Astrocyte of the cerebellum (primary cell): Measurements from ENCODE around the gene TAF1A.

Experiments
- DNase-seq: peaks from one replicate; pipeline ENCODE4 v3.0.0-alpha.2; 2011; ENCODE audit warnings: low read depth
- H3K4me3 ChIP-seq: 2 replicates; pipeline ENCODE4 v1.5.1; 2011; ENCODE audit warnings: mild to moderate bottlenecking, low read depth, low read length, moderate library complexity
- in situ Hi-C: cut with HindIII; loops from 2 replicates; pipeline ENCODE4 v1.10.0; 2017; ENCODE audit warnings: low sequenced_read_pairs
- TF ChIP-seq, protein P1 (sequence below): IDR thresholded peaks from 2 replicates; pipeline ENCODE4 v1.5.1; 2012; ENCODE audit warnings: low read length, low read depth, moderate library complexity, mild to moderate bottlenecking; ENCODE audit errors: missing control alignments

The TAF1A gene

DNA sequence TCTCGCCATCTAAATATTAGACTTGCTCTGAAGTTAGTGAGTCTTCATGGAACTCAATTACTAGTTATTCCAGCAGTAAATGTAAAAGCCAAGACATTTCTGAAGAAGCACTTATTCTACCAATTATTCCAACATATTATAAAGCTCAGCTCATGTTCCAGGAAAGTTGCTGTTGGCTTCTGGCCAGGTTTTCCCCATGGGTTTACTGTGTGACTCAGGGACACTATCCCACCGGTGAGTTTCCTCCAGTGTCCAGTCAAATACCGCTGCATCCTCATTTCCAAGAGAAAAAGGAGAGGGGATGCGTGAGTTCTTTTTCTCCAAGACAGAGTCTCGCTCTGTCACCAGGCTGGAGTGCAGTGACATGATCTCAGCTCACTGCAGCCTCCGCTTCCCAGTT lies 32.6 kb downstream of the TAF1A start:
- TF ChIP-seq, protein P1, sequence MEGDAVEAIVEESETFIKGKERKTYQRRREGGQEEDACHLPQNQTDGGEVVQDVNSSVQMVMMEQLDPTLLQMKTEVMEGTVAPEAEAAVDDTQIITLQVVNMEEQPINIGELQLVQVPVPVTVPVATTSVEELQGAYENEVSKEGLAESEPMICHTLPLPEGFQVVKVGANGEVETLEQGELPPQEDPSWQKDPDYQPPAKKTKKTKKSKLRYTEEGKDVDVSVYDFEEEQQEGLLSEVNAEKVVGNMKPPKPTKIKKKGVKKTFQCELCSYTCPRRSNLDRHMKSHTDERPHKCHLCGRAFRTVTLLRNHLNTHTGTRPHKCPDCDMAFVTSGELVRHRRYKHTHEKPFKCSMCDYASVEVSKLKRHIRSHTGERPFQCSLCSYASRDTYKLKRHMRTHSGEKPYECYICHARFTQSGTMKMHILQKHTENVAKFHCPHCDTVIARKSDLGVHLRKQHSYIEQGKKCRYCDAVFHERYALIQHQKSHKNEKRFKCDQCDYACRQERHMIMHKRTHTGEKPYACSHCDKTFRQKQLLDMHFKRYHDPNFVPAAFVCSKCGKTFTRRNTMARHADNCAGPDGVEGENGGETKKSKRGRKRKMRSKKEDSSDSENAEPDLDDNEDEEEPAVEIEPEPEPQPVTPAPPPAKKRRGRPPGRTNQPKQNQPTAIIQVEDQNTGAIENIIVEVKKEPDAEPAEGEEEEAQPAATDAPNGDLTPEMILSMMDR = no peak
- H3K4me3 ChIP-seq = no peak overlapping the region
- in situ Hi-C loops = no loop called here
- DNase-seq = peak; percentile 15

DNA sequence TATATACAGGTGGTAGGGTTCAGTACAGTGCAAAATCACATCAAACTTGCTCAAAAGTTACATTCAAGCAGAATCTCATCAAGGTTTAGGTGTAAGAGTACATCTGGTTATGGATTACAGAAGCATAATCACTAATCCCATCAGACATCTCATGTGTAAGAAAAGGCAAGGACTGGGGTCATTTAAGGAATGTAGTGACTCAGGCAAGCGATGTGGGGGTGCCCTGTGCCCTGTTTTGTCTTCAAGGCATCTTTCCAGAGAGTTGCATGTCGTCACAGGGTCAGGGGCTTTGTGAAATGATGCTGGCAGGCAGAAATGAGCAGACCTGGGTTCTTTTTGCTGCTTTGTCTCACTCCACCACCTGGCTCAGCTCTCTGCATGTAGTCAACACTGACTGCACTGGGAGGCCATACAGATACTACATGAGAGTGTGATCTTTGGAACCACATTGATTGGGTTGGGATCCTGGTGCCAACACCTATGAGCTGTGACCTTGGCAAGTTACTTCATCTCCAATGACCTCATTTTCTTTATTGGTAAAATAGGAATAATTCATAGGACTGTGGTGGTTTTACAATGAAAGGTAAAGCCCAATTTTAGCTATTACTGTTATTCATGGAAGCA lies 33.6 kb downstream of the TAF1A start:
- no peak for DNase-seq
- in situ Hi-C loops = no loop called here
- no peak overlapping the region for H3K4me3 ChIP-seq
- TF ChIP-seq, protein P1 = no peak

DNA sequence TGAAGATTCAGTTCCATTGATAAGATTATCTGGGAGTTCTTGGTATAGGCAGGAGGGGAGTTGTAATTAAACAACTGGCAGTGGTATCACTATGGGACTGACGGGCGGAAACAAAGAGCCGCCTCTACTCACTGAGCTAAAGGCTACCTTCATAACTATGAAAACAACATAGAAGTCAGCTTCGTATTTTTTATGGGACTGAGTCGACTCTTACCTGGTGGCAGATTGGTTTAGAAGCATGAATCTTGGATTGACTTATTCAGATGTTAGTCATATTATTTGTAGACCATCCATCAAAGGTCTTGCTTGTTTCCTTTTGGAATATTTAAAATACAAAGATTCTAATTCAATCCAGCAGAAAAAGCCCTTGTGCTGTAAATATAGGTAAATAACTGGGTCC lies 35.6 kb downstream of the TAF1A start:
- in situ Hi-C loops = no loop called here
- TF ChIP-seq, protein P1 = no peak
- DNase-seq = no peak
- no peak overlapping the region for H3K4me3 ChIP-seq

DNA sequence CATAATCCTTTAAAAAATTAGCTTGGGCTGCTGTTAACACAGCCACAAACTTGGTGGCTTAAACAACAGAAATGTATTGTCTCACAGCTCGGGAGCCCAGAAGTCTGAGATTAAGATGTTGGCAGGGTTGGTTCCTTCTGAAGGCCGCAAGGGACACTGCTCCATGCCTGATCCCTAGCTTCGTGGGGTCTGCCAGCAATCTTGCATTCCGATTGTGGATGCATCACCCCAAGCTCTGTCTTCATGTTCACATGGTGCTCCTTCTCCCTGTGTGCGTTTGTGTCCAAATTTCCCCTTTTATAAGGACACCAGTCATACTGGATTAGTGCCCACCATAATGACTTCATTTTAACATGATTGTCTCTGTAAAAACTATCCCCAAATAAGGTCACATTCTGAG lies 36.9 kb downstream of the TAF1A start:
- DNase-seq = no peak
- TF ChIP-seq, protein P1 = no peak
- in situ Hi-C loops = no loop called here
- no peak overlapping the region for H3K4me3 ChIP-seq

DNA sequence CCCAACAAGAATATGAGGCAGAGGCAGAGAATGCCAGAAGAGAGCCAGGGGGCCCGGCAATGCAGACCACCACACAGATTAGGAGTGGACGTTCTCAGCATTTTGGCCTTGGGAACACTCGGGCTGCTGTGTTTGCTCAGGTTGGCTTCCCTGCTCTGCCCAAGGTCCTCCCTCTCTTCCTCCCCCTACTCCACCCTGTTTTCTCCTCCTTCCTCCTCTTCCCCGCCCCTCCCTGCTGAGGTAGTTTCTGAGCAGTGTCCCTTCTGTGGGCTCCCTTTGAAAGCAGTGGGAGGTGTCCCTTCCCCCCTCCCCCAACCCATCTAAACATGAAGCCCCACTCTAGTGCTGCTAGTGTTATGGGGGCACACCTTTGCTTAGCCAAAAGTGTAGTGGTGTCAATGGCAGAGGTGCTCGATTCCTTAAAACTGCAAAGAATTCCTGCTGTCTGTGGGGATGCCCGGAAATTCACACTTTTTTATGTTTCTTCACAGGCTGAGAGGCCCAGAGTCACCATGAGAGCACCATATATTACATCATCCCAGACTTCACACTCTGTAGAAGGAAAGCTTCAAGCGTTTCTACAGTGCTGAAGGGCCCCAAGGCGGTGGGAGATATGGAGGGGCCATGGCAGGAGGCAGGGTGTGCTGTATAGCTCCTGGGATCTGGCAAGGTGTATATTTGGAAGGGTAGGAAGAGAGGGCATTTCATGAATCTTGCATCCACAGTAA lies 41.6 kb downstream of the TAF1A start, which contains the start of gene HHIPL2:
Gene HHIPL2, minus strand, starts transcription at position 161 of the 728 bp plus-strand sequence. Its CDS starts 60 bp downstream, at position 101.
- TF ChIP-seq, protein P1 = no peak
- DNase-seq = no peak

DNA sequence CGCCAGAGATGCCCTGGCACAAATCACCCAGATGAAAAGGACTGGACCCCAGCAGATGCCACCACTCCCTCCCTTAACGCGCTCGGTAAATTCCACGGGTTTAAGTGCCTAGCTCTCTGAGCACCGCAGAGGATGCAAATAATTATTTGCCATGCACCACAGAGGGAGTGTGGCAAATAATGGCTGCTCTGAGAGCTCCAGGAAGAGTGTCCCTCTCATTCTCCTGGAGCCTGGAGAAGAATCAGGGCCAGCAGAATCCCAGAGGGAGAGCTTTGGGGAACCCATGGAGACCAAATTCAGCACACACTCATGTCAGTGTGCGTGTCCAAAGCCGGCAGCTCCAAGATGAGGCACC lies 42.5 kb downstream of the TAF1A start:
- H3K4me3 ChIP-seq = no peak overlapping the region
- in situ Hi-C loops = no loop called here
- TF ChIP-seq, protein P1 = no peak
- no peak for DNase-seq

More for the DNA sequence above, 41.6 kb downstream of the TAF1A start, which contains the start of gene HHIPL2:
- in situ Hi-C loops = no loop called here
- H3K4me3 ChIP-seq = no peak within 1 kb of the TSS
